ENCODE measurements around the gene UTS2B.
"Not testable (repeated sequence)": the region's sequence is repeated elsewhere in the genome, so short reads cannot be mapped to it uniquely, and the experiment has no call there.

Gene UTS2B

DNA sequence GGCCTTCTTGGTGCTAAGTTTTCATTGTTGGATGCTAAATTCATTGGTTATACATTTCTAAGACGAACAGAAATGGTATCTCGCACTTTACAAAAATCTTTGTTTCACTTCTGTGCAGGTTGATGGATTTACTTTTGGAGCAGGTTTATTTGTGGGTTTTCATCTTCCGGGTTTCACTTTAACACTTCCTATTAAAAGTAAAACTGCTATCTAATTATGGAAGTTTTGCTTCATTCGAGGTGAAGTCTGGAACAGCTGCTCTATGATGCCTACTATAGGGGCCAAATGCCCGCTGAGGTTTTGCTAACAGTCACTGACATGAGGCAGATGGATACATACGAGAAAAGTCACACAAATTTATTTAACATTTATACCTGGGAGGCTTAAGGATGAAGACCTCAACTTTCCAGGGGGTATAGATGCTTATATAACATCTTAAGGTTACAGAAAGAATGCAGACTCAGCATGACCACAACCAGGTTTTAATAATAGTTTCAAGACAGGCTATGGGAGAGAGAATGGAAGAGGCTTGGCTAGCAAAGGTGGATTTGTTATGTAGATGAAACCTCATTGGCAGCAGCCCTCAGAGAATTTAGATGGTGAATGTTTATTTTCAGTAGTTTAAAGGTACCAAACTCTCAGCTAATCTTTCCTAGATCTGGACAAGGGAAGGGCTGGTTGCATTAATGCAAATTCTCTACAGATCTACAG lies 77.1 kb downstream of the UTS2B start:
- Histone ChIP-seq H3K4me2 (ENCODE audit: insufficient read depth, low read length) (no peak overlapping the region), H3K27ac (ENCODE audit: low read length) (no peak overlapping the region), H4K20me1 (ENCODE audit: insufficient read depth, low read length) (no peaks in the 10 kb centered on the region), H3K36me3 (ENCODE audit: insufficient read depth, low read length) (no peaks in the 10 kb centered on the region), H3K9ac (ENCODE audit: low read depth, low read length) (no peak overlapping the region), H3K4me1 (ENCODE audit: insufficient read depth, low read length) (no peaks in the 10 kb centered on the region), H3K27me3 (ENCODE audit: insufficient read depth, low read length, poor library complexity) (no peaks in the 10 kb centered on the region), H3K79me2 (ENCODE audit: insufficient read depth, low read length) (no peaks in the 10 kb centered on the region), H2AFZ (ENCODE audit: low read depth, low read length) (no peak overlapping the region), H3K4me3 (ENCODE audit: low read depth in 1 of 2, low read length in 2 of 2) (no peak overlapping the region), H3K9me3 (ENCODE audit: insufficient read depth, low read length, severe bottlenecking) (no peaks in the 10 kb centered on the region)
- ATAC-seq (ENCODE audit: insufficient read depth, low read depth) (no peak), DNase-seq (no peak)
- TF ChIP-seq CTCF (IDR thresholded peaks at IDR 0.05; ENCODE audit: borderline replicate concordance, extremely low read depth, low read length, poor library complexity, severe bottlenecking) (no peak), EZH2 (IDR thresholded peaks at IDR 0.05; ENCODE audit: borderline replicate concordance, low read depth, low read length, severe bottlenecking) (no peak)

DNA sequence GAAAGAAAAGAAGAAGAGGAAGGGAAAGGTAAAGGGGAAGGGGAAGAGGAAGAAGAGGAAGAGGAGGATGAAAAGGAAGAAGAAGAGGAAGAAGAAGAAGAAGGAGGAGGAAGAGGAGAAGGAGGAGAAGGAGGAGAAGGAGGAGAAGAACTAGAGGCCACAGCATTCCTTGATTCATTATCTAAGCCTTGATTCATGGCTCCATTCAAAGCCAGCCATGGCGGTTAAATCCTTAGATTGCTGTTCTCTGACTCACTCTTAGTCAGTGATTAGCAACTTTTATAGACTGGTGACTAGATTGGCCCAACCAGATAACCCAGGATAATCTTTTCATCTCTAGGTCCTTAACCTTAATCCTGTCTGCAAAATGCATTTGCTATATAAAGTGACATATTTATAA lies 83.7 kb downstream of the UTS2B start:
- H3K4me1 ChIP-seq (ENCODE audit: insufficient read depth, low read length) = no peaks in the 10 kb centered on the region
- H3K9ac ChIP-seq (ENCODE audit: low read depth, low read length) = no peak overlapping the region
- H2AFZ ChIP-seq (ENCODE audit: low read depth, low read length) = no peak overlapping the region
- H4K20me1 ChIP-seq (ENCODE audit: insufficient read depth, low read length) = no peaks in the 10 kb centered on the region
- no peaks in the 10 kb centered on the region for H3K79me2 ChIP-seq (ENCODE audit: insufficient read depth, low read length)
- no peak for DNase-seq
- no peak overlapping the region for H3K27ac ChIP-seq (ENCODE audit: low read length)
- no peaks in the 10 kb centered on the region for H3K36me3 ChIP-seq (ENCODE audit: insufficient read depth, low read length)
- TF ChIP-seq CTCF (IDR thresholded peaks at IDR 0.05; ENCODE audit: borderline replicate concordance, extremely low read depth, low read length, poor library complexity, severe bottlenecking) = no peak
- TF ChIP-seq EZH2 (IDR thresholded peaks at IDR 0.05; ENCODE audit: borderline replicate concordance, low read depth, low read length, severe bottlenecking) = no peak
- no peak overlapping the region for H3K4me3 ChIP-seq (ENCODE audit: low read depth in 1 of 2, low read length in 2 of 2)
- H3K4me2 ChIP-seq (ENCODE audit: insufficient read depth, low read length) = no peak overlapping the region
- H3K27me3 ChIP-seq (ENCODE audit: insufficient read depth, low read length, poor library complexity) = no peaks in the 10 kb centered on the region
- no peak for ATAC-seq (ENCODE audit: insufficient read depth, low read depth)
- H3K9me3 ChIP-seq (ENCODE audit: insufficient read depth, low read length, severe bottlenecking) = no peaks in the 10 kb centered on the region

DNA sequence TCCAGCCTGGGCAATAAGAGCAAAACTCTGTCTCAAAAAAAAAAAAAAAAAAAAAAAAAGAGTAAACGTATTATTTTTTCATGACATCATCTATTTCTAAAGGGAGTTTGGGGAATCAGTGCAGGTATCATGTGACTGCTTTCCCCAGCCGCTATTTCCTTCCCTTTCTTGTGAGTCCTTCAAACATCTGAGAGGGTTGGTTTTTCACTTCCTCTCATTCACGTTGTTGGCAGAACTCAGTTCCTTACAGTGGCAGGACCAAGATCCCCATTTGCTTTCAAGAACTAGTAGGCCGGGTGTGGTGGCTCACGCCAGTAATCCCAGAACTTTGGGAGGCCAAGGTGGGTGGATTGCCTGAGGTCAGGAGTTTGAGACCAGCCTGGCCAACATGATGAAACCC lies 84.3 kb downstream of the UTS2B start:
- not testable (repeated sequence) for H3K36me3 ChIP-seq (ENCODE audit: insufficient read depth, low read length); H2AFZ ChIP-seq (ENCODE audit: low read depth, low read length); H3K4me1 ChIP-seq (ENCODE audit: insufficient read depth, low read length); H3K79me2 ChIP-seq (ENCODE audit: insufficient read depth, low read length); DNase-seq; H3K9me3 ChIP-seq (ENCODE audit: insufficient read depth, low read length, severe bottlenecking); H3K27ac ChIP-seq (ENCODE audit: low read length); H3K4me2 ChIP-seq (ENCODE audit: insufficient read depth, low read length); H3K9ac ChIP-seq (ENCODE audit: low read depth, low read length); H3K27me3 ChIP-seq (ENCODE audit: insufficient read depth, low read length, poor library complexity); H4K20me1 ChIP-seq (ENCODE audit: insufficient read depth, low read length); H3K4me3 ChIP-seq (ENCODE audit: low read depth in 1 of 2, low read length in 2 of 2)
- peak; percentile 37; the same call in 1 of the 3 replicates for ATAC-seq (ENCODE audit: insufficient read depth, low read depth)

- DNase-seq (no peak), ATAC-seq (ENCODE audit: insufficient read depth, low read depth) (no peak)
- no peak overlapping the region for H3K9ac ChIP-seq (ENCODE audit: low read depth, low read length)
- no peaks in the 10 kb centered on the region for H3K27me3 ChIP-seq (ENCODE audit: insufficient read depth, low read length, poor library complexity)
- no peak overlapping the region for H3K27ac ChIP-seq (ENCODE audit: low read length)
- no peak overlapping the region for H3K4me2 ChIP-seq (ENCODE audit: insufficient read depth, low read length)
- H2AFZ ChIP-seq (ENCODE audit: low read depth, low read length) = no peak overlapping the region
- no peaks in the 10 kb centered on the region for H3K4me1 ChIP-seq (ENCODE audit: insufficient read depth, low read length)
- no peaks in the 10 kb centered on the region for H3K9me3 ChIP-seq (ENCODE audit: insufficient read depth, low read length, severe bottlenecking)
- TF ChIP-seq CTCF (IDR thresholded peaks at IDR 0.05; ENCODE audit: borderline replicate concordance, extremely low read depth, low read length, poor library complexity, severe bottlenecking) (peak; percentile 31), EZH2 (IDR thresholded peaks at IDR 0.05; ENCODE audit: borderline replicate concordance, low read depth, low read length, severe bottlenecking) (no peak)
- no peaks in the 10 kb centered on the region for H3K79me2 ChIP-seq (ENCODE audit: insufficient read depth, low read length)
- no peaks in the 10 kb centered on the region for H3K36me3 ChIP-seq (ENCODE audit: insufficient read depth, low read length)
- no peak overlapping the region for H3K4me3 ChIP-seq (ENCODE audit: low read depth in 1 of 2, low read length in 2 of 2)
- no peaks in the 10 kb centered on the region for H4K20me1 ChIP-seq (ENCODE audit: insufficient read depth, low read length)
Observed at GRCh38 chr3:191244242-191244867, 86.0 kb downstream of the UTS2B start.

All from DND-41 (cell line).